D341Med (cell line): ENCODE data around the gene COX7B.
A peak's percentile ranks its signal among the peaks of the same experiment; 100 is the strongest.
"Not testable (repeated sequence)": the region's sequence is repeated elsewhere in the genome, so short reads cannot be mapped to it uniquely, and the experiment has no call there.

ENCODE experiments used
- DNase-seq: peaks from one replicate; pipeline ENCODE4 v3.0.0; 2012; ENCODE audit warnings: low spot score

Gene COX7B

GRCh38 chrX:77899081-77899828 lies at the start of gene COX7B:
Gene COX7B, plus strand, starts transcription at chrX:77899468. Its CDS starts 86 bp downstream, at chrX:77899554.
- DNase-seq: peak; percentile 43

- no peak for DNase-seq
Measured at GRCh38 chrX:77875372-77875771, 23.9 kb upstream of the COX7B start.

- DNase-seq: not testable (repeated sequence)
Measured at GRCh38 chrX:77881418-77881817, 17.9 kb upstream of the COX7B start.

GRCh38 chrX:77892887-77893286 lies 6.4 kb upstream of the COX7B start:
- DNase-seq: no peak

GRCh38 chrX:77893713-77894112 lies 5.6 kb upstream of the COX7B start:
- no peak for DNase-seq

GRCh38 chrX:77894921-77895886 lies 4.1 kb upstream of the COX7B start, which contains the start of gene MAGT1:
Gene MAGT1, minus strand, starts transcription at chrX:77895435. Its CDS starts 25 bp downstream, at chrX:77895410.
- peak; percentile 84 for DNase-seq

GRCh38 chrX:77900688-77901087 lies 1.4 kb downstream of the COX7B start:
- no peak for DNase-seq

GRCh38 chrX:77901506-77901905 lies 2.2 kb downstream of the COX7B start:
- DNase-seq: no peak

- peak; percentile 89 for DNase-seq
Measured at GRCh38 chrX:77910108-77910840, 11.0 kb downstream of the COX7B start, which contains the start of gene ATP7A. Gene ATP7A, plus strand, starts transcription at chrX:77910693. Its CDS starts 60,949 bp downstream, at chrX:77971642.

- DNase-seq: no peak
Measured at GRCh38 chrX:77917294-77917933, 18.1 kb downstream of the COX7B start.

- DNase-seq: no peak
Measured at GRCh38 chrX:77918568-77918967, 19.3 kb downstream of the COX7B start.

GRCh38 chrX:77919370-77919769 lies 20.1 kb downstream of the COX7B start:
- DNase-seq: not testable (repeated sequence)

- no peak for DNase-seq
Measured at GRCh38 chrX:77922787-77923186, 23.5 kb downstream of the COX7B start.

GRCh38 chrX:77924320-77924859 lies 25.1 kb downstream of the COX7B start:
- no peak for DNase-seq

GRCh38 chrX:77925764-77926163 lies 26.5 kb downstream of the COX7B start:
- no peak for DNase-seq

- DNase-seq: no peak
Measured at GRCh38 chrX:77930581-77930980, 31.3 kb downstream of the COX7B start.

- no peak for DNase-seq
Measured at GRCh38 chrX:77935886-77936285, 36.6 kb downstream of the COX7B start.

- DNase-seq: no peak
Measured at GRCh38 chrX:77936299-77936698, 37.0 kb downstream of the COX7B start.

- no peak for DNase-seq
Measured at GRCh38 chrX:77937291-77937690, 38.0 kb downstream of the COX7B start.

GRCh38 chrX:77938083-77938680 lies 38.9 kb downstream of the COX7B start:
- no peak for DNase-seq

GRCh38 chrX:77945031-77945430 lies 45.8 kb downstream of the COX7B start:
- not testable (repeated sequence) for DNase-seq
